ENCODE results near the gene PTH1R.

GRCh38 chr3:46862369-46863025, 15.0 kb upstream of the PTH1R start:
- TF ChIP-seq CTCF (conservative IDR thresholded peaks at IDR 0.05 in 1 of 2, IDR thresholded peaks at IDR 0.05 in 1 of 2; ENCODE audit: extremely low read depth in 1 of 2, insufficient read depth in 1 of 2, low read depth in 1 of 2, low read length in 2 of 2) (no peak), EZH2 (IDR thresholded peaks at IDR 0.05; ENCODE audit: borderline replicate concordance, low read length) (no peak)

Measured in mammary epithelial cell (primary cell).